Stimulated activated naive CD4-positive, alpha-beta T cell treated with Interleukin-2 at 50 U/mL for 16 hours (primary cell): ENCODE measurements around the gene TRIM72.
"Not testable (repeated sequence)": the region's sequence is repeated elsewhere in the genome, so short reads cannot be mapped to it uniquely, and the experiment has no call there.

ENCODE experiments used
- DNase-seq: peaks from one replicate; lab custom pipeline; 2025; lab: John Stamatoyannopoulos, UW

TRIM72 gene

GRCh38 chr16:31215287-31216162 lies 1.6 kb downstream of the TRIM72 start:
- peak; percentile 13 for DNase-seq

GRCh38 chr16:31216422-31217135 lies 2.7 kb downstream of the TRIM72 start, which contains the start of gene PYDC1:
Gene PYDC1 (minus strand): TSS chr16:31217135. CDS start chr16:31217028, 107 bp downstream.
- no peak for DNase-seq

- no peak for DNase-seq
Observed at GRCh38 chr16:31217136-31217530, 3.2 kb downstream of the TRIM72 start.

- no peak for DNase-seq
Observed at GRCh38 chr16:31219154-31219741, 5.3 kb downstream of the TRIM72 start.

GRCh38 chr16:31221357-31222160 lies 7.6 kb downstream of the TRIM72 start:
- DNase-seq: no peak

- DNase-seq: no peak
Observed at GRCh38 chr16:31223044-31223443, 9.1 kb downstream of the TRIM72 start.

GRCh38 chr16:31224092-31224955 lies 10.4 kb downstream of the TRIM72 start:
- no peak for DNase-seq

GRCh38 chr16:31225193-31225592 lies 11.3 kb downstream of the TRIM72 start:
- DNase-seq: no peak

GRCh38 chr16:31228206-31228605 lies 14.3 kb downstream of the TRIM72 start:
- no peak for DNase-seq

GRCh38 chr16:31229501-31229900 lies 15.6 kb downstream of the TRIM72 start:
- no peak for DNase-seq

- DNase-seq: no peak
Observed at GRCh38 chr16:31238041-31238440, 24.1 kb downstream of the TRIM72 start.

GRCh38 chr16:31242206-31242605 lies 28.3 kb downstream of the TRIM72 start:
- DNase-seq: no peak

GRCh38 chr16:31243734-31244670 lies 30.1 kb downstream of the TRIM72 start:
- no peak for DNase-seq

- not testable (repeated sequence) for DNase-seq
Observed at GRCh38 chr16:31245598-31245997, 31.7 kb downstream of the TRIM72 start.

- DNase-seq: no peak
Observed at GRCh38 chr16:31246296-31246695, 32.4 kb downstream of the TRIM72 start.

GRCh38 chr16:31248344-31248743 lies 34.4 kb downstream of the TRIM72 start:
- no peak for DNase-seq

GRCh38 chr16:31250782-31251384 lies 37.0 kb downstream of the TRIM72 start:
- DNase-seq: no peak

GRCh38 chr16:31251435-31251834 lies 37.5 kb downstream of the TRIM72 start:
- DNase-seq: no peak

GRCh38 chr16:31253642-31254045 lies 39.7 kb downstream of the TRIM72 start:
- peak; percentile 19 for DNase-seq
